Hematopoietic multipotent progenitor cell treated with erythropoietin and hydrocortisone succinate and interleukin-3 and kit ligand, for 4 days (in vitro differentiated cells): ENCODE results near the gene ZRANB3.

ENCODE experiments used
- DNase-seq: peaks from one replicate; pipeline ENCODE4 v3.0.0-alpha.2; 2015

ZRANB3 gene

DNA sequence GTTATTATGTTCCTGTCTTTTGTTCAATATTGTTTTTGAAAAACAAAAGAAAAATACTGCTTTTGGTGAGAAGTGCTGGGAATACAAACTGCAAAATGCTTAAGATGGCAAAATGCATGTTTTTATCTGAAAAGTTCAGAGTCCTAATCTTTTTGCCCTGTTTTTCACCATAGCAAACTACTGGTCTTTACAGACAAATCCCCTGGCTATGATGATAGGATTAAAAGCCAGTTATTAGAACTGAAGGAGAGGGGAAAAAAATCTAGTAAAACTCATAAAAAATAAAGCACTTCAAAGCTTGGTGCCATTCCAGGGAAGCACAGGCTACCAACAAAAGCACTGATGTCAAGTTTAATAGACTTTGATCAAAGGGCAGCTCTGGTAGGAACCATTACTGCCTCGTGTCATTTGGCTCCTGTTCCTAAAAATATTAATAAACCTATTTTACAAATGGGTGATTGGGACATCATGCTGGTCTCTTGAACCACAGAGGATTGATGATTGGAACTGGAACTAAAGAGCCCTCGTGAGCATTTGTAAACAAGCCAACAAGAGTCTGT, 284.2 kb downstream of the ZRANB3 start:
- DNase-seq: no peak

DNA sequence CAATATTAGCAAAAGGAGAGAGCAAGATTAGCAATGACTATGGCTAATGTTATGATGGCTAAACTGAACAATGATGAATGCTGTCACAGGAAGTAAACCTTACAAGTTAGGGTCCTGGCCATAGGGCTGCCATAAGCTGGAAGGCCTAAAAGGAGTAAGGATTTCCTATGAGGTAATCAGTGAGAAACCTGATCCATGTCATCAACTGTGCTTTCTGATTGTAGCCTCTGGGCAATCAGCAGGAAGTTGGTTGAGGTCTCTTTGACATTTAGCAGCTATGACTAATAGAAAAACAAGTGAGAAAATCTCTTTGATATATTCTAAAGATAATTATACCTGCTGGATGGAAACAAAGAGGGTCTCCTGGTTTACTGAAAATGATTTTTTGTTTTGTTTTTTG, 285.9 kb downstream of the ZRANB3 start:
- DNase-seq: peak; percentile 8

DNA sequence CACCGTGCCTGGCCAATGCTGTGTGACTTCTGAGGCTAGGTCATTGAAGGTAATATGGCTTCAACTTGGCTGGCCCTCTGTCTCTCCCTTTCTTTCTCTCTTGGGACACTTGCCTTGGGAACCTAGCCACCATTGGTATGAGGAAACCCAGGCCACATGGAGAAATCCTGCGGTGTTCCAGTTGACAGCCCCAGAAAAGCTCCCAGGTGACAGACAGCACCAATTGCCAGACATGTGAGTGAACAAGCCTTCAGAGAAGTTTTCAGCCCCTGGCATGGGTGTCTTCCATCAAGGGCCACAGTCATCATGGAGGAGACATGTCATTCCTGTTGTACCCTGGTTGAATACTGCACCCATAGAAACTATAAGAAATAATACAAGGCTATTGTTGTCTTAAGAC, 292.4 kb downstream of the ZRANB3 start:
- no peak for DNase-seq

DNA sequence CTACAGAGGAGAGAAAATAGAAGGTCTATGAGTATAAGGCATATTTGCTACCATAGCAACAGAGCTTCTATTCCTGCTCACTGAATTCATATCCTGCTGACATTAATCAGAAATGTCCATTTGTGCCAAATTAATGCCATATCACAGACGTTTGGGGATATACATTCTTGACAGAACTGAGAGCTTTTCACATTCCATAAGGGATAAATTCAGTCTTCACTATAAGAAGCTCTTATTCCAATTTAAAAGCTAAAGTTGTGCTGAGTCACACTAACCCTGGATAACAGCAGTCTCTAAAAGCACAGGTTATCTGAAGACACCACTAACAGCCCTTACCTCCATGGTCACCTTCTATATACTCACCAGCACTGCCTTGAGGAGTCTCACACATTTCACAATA, 300.9 kb downstream of the ZRANB3 start:
- no peak for DNase-seq

DNA sequence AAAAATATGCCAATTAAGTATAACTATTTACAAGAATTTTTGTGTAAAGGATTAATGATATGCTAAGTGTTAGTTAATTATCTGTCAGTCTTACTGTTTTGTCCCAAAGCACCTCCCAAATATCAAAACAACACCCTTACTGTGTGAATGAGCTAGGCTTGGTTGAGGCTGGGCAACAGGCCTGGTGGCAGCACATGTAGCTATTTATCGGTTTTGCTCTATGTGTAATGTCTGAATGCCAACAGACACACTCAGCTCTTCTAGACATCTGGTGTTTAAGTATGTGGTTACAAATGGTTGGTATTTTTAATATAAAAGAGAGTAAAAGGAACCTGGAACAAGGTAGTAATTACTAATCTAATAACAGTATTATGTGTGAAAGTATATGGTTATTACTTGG, 303.6 kb downstream of the ZRANB3 start:
- DNase-seq: no peak

DNA sequence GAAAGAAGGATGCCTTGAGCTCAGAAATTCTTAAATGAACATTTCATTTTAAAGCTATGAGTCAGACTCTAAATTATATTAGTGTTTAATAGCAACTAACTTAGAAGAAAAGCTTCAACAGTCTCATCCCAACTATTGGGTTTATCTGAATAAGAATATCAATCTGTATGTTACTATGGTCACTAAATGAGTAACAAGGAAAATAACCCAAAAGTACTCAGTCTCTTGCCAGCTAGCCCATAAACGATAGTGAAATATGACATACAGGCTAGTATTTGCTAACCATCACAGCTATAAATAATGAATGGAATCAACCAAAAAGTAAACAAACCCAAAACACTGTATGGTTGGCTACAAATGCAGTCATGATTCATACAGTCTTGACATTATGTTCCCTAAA, 304.1 kb downstream of the ZRANB3 start:
- DNase-seq: no peak

DNA sequence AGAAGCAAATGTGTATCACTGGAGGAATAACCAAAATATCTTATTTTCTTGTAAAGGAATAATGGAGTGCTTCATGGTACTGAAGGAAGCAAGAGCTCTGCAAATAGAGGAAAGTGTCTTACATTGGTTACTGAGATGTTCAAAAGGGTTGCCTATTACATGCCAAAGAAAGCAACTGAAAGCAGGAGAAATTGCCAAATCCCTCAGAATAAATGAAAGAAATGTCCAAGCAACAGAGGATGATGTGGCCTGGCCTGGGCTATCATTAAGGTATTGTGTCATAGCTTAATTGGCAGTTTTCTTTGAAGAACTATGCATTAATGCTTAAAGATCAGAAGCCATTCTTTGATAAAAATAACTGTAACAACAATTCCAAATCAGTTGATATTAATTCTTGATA, 305.2 kb downstream of the ZRANB3 start:
- DNase-seq: no peak

DNA sequence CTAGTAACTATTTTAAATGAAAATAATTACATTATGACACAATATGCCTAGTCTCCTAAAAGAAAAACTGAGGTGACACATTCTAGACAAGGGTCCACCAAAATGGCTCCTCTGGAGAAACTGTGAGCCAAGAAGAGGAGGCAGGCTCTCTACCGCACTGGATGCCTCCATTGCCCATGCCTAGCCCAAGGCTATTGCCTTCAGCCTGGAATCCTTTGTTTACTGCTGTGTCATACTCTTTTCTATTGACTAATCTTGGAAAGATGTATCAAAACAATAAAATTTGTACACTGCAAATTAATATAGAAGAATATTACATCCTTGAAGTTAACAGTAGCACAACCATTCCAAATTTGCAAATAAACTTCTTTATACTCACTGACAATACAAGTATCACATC, 311.8 kb downstream of the ZRANB3 start:
- DNase-seq: no peak

DNA sequence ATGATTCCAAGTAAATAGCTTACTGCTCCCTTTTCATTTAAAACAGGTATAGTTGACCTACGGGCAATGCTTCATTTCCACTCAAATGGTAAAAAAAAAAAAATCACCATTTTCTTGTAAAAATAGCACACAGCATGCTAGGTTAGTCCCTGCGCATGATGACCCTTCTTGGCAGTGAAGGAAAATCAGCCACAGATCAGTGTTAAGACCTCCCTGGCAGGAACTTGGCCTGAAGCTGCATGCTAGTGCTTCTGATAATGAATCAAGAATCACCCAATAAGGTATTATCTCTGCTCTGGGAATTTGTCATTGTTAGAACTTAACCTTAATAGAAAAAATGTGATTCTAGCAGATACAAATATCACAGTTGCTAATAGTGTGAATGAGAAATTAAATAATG, 312.6 kb downstream of the ZRANB3 start:
- no peak for DNase-seq

DNA sequence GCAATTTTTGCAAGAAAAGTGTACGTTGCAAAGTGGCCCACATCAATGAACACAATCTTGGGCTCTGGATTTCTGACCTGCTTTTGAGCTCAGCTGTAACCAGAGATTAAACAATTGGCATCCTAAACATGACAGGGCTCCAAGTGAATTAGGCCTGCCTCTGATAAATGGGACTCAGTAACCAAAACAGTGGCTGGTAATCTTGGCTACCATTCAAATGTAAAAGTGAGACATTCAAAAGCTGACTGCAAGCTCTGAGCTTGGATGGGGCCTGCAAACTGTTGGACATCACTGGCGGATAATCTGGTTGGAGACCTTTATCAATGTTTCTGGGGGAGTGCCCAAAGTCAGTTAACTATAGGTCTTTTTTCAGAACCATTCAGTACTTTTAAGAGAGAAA, 318.3 kb downstream of the ZRANB3 start:
- DNase-seq: no peak

DNA sequence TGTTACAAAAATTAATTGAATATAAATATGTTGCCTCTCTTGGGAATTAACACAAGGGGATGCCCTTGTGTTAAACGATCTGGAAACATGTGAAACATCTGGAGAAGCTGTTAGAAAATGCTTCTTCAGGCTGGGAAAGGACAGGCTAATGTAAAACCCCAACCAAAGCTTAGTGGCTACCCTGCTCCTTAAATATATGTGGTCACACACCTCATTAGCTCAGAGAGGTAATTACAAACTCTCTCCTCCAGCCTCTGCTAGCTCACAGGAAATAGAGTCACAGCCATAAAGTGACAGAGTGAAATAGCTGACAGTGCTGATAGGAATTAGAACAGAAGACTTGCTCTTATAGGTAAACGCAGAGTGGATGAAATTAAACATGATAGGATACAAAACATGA, 323.0 kb downstream of the ZRANB3 start:
- DNase-seq: no peak

DNA sequence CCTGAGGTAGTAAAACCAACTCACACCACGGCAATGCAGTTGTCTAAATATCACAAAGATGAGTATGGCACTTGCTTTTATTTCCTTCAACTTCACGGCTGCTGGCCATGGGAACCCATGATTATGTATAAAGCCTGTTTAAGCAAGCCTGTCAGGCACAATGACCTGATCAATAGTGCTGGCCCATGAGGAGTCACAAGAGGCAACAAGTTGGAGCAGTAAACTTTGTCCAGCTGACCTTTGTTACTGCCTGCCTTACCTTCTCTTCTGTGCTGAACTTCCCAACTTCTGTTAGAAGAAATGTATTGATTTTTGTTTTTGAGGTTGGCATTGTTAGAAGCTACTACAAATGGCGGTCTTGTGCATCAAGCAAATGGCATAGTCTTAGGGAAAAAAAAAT, 327.1 kb downstream of the ZRANB3 start:
- no peak for DNase-seq

DNA sequence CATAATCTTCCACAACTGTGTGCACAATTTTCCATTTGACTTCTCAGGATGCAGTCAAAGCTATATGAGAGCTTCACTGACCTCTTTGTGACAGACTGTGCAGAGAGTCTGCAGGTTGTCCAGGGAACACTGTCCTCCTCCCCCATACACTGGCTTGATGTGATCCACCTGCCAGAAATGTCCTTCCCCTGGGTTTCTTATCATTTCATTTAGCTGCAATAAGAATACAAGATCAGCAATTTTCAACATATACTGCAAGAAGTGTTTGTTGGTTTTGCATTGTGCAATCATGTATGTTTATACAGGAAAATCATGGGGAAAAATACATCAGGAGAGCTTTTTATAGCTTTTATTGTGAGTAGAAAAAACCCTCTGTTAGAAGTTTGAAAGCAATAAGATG, 328.3 kb downstream of the ZRANB3 start:
- DNase-seq: no peak

DNA sequence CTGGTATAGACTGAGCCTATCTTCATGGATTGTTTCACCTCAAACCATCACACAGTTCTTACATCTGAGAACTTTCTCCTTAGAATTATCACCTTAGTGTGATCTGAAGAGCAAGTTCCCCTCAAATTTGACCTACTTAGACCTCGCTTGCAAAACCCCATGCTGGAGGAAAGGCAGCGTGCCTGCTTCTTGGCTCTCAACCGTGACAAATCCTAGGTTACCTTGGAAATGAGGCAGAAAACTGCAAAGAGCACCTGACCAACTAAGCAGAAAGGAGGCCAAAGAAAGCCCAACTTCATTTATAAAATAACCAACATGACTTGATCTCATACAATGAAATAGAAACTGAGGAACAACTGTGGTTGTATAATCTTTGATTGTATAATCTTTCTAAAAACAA, 332.5 kb downstream of the ZRANB3 start:
- no peak for DNase-seq

DNA sequence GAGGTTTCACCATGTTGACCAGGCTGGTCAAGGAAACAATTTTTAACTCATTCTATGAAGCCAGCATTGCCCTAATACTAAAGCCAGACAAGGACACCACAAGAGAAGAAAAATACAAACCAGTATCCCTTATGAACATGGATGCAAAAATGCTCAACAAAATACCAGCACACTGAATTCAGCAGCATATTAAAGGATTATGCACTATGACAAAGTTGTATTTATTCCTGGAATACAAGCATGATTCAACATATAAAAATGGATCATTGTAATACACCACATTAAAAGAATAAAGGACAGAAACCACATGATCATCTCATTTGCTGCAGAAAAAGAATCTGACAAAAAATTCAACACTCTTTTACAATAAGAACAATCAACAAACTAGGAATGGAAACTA, 340.2 kb downstream of the ZRANB3 start:
- no peak for DNase-seq

DNA sequence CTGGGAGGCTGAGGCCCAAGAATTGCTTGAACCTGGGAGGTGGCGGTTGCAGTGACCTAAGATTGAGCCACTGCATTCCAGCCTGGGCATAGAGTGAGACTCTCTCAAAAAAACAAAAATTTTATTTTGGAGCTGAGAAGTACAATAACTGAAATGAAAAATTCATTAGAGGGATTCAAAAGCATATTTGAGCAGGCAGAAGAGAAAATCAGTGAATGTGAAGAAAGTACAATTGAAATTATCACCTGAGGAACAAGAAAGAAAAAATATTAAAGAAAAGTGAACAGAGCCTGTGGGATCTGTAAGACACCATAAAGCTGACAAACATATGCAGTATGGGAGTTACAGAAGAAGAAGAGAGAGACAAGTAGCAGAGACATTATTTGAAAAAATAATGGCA, 341.9 kb downstream of the ZRANB3 start:
- no peak for DNase-seq

DNA sequence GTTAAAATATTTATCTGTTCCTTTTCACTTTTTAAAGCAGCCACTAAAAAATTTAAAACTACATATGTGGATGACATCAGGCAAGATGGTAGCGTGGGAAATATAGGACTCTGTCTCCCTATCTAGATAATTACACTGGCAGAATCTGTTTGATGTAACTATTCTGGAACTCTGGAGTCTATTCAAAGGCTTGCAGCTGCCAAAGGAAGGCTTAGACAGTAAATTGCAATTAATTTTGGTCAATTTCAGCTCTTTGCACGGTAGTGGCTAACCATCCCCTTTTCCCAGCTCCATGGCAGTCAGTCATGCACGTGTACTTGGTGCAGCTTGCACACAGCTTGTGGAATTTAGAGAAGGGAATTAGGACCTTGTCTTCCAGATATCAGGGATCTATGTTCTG, 343.7 kb downstream of the ZRANB3 start:
- DNase-seq: no peak

DNA sequence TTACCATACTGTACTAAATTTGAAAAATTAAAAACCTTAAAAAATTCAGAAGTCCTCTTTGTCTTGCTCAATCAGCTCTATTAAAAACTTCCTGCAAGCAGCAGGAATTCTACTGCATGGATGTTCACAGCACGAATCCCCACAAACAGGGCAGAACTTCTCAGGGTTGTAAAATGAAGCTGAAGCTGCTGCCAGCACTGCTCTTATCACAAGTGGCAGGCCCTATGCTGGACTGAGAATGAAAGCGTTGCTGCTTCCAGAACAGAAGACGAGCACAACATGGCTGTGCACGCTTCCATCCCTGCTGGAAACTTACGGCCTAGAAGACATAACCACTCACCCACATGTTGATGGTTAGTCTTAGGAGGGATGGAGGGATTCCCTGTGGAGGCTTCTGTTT, 345.0 kb downstream of the ZRANB3 start:
- DNase-seq: no peak

DNA sequence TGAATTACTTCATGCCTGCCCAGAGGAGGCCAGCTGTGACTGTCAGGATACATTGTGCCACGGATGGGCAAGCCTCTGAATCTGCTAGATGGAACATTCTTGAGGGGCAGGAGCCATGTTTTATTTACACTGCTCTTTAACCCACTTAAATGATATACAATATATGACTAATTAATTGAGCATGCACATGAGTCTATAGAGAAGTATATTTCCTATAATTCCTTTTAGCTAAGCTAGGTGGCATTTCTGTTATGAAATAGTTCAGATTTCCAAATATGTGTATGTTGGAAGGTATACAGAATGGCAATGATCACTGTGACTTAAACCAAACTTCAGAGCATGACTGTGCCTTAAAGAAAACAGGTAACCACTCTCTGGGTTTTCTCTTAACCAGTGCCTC, 347.2 kb downstream of the ZRANB3 start:
- DNase-seq: no peak

DNA sequence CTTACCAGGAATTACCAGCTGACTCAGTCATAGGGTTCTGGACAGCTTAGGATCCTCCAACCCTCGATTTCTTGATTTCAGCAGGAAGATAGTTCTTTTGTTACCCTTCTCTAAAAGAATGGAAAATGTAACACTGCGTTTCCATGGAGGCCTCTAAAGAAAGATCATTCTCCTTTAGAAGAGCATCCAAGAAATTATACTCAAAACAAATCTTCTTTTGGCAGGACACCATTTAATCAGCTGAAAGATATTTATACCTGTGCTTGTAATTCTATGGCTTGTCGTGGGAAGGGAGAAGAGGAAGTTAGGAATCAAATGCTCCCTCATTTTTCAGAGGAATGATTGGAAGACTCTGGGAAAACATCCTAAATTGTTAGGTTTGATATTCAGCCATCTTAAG, 348.4 kb downstream of the ZRANB3 start:
- DNase-seq: no peak

DNA sequence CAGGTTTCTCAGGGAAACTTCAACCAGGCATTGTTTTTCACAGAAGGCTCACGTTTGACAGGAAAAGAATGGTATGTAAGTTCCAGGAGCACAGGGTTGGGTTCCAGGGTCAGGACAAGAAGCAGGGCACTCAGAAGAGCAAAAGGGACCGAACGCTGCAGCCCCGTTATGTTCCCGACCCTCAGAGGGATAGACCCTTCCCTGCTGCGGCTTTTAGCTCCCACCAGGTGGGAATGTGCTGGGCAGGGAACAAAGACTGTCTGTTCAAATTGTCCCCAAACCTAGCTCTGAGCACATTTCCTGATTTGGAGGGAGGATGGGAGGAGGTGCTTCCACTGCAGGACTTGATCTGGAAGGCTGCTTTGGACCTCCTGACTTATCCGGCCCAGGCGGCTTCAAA, 348.8 kb downstream of the ZRANB3 start:
- DNase-seq: no peak

DNA sequence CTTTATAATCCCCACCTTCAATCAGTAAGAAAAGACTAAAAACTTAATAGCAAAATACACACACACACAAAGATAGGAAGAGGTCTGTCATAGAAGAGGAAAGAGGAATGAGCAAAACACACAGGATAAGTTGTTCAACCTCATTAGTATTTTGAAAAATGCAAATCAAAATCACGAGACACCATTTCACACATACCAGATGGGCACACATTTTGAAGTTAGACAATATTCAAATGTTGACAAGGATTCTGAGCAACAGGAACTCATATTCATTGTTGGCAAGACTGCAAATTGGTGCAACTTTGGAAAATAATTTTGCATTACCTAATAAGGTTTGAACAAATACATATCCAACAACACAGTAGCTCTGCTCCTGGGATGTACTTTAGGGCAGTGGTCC, 351.3 kb downstream of the ZRANB3 start:
- no peak for DNase-seq

DNA sequence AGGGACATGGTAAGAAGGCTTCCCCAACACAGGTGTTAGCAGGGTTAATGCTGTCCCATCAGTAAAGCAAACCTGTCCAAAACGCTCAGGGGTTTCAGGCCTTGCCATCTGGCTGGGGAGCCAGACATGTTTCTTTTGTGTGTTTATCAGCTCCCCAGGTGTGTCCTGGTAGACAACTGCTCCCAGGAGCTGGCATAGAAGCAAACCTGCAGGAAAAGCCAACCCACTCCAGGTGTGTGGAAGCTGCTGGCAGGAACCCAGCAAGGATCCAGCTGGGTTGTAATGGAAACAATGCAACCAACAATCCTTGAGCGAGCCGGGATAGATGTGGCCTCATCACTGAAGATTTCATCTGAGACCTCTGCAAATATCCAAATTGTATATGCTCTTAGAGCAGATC, 355.8 kb downstream of the ZRANB3 start:
- no peak for DNase-seq

DNA sequence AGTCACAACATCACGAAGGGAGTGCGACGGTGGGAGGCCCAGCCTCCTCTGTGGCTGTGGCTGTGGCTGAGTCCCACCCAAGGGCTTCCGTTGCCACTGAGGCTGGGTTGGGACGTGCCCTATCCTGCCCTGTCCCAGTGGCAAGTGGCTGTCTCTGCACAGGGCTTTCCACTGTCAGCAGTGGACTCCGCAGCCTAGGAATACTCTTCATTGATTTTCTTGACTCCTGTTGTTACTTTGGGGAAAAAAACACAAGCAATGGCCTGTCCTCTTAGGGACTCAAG, 356.3 kb downstream of the ZRANB3 start:
- DNase-seq: no peak

DNA sequence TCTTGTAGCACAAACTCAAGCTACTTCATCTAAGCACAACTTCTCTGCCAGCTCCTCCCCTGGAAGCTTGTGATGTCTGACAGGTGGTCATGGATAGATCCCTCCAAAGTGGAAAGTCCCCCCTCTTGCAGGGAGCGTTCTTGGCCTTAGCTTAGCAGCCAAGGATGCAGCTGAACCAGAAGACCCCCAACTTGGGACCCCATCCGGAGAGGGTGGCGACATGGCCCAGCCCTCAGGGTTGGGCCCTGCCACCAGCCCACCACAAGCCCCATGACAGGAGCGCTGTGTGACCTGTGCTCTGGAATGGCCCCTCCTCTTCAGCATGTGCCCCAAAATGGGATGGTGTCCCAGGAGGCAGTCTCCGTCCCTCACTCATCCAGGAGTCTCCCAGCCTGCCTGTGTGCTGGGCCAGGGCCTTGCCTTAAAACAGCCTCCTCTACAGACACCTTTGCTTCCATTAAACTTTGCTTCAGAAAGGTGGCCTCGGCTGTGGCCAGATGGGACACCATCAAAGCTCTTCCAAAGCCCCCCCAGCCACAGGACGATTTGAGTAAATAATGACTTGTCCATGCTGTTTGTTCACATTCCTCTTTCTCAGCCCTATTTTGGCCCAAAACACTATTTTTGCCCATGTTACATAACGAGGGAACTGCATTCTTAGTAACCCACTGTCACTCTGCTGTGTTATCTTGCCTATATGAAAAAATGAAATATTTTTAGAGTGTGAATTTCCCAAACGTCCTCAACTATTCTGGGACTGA, 356.8 kb downstream of the ZRANB3 start:
- no peak for DNase-seq
